Measurements from ENCODE around the gene CYP4F11. TPM values are rescaled to one million over a fixed set of nuclear protein-coding genes. Genes with fewer than 3 reads are reported as not detected.
"Not testable (repeated sequence)": the region's sequence is repeated elsewhere in the genome, so short reads cannot be mapped to it uniquely, and the experiment has no call there.

The CYP4F11 gene, protein sequence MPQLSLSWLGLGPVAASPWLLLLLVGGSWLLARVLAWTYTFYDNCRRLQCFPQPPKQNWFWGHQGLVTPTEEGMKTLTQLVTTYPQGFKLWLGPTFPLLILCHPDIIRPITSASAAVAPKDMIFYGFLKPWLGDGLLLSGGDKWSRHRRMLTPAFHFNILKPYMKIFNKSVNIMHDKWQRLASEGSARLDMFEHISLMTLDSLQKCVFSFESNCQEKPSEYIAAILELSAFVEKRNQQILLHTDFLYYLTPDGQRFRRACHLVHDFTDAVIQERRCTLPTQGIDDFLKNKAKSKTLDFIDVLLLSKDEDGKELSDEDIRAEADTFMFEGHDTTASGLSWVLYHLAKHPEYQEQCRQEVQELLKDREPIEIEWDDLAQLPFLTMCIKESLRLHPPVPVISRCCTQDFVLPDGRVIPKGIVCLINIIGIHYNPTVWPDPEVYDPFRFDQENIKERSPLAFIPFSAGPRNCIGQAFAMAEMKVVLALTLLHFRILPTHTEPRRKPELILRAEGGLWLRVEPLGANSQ
- not detected for polyA plus RNA-seq (ENCODE audit: insufficient read depth in 1 of 5, insufficient read length in 5 of 5, low replicate concordance in 1 of 5)
- long read RNA-seq, donor 1, result 0 reads
- long read RNA-seq, donor 2, result 0 reads
- long read RNA-seq, donor 3, result 0 reads
- long read RNA-seq, donor 4, result 0 reads
- long read RNA-seq, donor 5, result 0 reads
- long read RNA-seq, donor 6, result 0 reads
- long read RNA-seq, donor 7, result 0 reads
- long read RNA-seq, donor 8, result 0 reads

GRCh38 chr19:15934332-15935078 lies at the start of gene CYP4F11:
TSS of gene CYP4F11 (minus strand) at chr19:15934529. CDS start at chr19:15934408, 121 bp downstream.
- no peak for DNase-seq

DNA sequence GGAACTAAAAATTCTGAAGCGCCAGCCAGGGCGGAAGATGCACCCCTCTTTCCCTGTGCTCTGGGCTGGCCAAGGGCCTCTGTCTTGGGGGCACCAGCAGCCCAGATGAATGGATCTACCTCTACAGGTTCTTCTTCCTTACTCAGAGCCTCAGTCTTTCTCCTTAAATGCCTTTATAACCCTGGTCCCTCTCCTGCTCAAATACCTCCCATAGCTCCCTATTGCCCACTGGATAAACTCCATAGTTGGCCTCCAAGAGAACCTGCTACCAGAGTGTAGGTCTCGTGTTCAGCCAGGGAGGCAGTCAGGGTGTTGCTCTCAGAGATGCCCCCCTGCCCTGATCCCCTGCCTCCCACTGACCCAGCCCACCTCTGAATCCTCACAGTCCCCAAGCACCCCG lies 45.0 kb upstream of the CYP4F11 start:
- no peak for DNase-seq

DNA sequence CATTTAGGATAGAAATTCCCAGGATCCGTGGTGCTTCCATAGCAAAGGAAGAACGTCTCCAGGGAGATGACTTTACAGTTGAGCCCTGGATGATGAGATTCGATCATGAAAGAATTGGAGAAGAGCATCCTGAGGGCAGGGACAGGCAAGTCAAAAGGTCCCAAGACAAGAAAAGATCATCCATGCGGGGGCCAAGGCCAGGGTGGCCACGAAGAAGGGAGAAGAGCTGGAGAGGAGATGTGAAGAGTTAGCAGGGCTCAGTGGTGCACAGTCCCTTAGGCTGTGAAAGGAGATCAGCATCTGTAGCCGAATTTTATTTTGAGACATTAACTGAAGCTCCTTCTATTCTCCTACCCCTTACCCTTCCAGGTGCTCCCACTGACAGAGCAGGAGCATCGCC lies 43.4 kb upstream of the CYP4F11 start:
- no peak for DNase-seq

- no peak for DNase-seq
Observed at GRCh38 chr19:15976836-15977689, 42.7 kb upstream of the CYP4F11 start.

DNA sequence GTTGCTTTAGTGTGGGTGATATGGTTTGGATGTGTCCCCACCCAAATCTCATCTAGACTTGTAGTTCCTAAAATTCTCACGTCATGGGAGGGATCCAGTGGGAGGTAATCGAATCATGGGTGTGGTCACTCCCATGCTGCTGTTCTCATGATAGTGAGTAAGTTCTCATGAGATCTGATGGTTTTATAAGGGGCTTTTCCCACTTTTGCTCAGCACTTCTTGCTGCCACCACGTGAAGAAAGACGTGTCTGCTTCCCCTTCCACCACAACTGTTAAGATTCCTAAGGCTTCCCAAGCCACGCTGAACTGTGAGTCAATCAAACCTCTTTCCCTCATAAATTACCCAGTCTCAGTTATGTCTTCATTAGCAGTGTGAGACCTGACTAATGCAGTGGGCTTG lies 40.5 kb upstream of the CYP4F11 start:
- DNase-seq, result no peak

- DNase-seq, result not testable (repeated sequence)
Observed at GRCh38 chr19:15972043-15972442, 37.7 kb upstream of the CYP4F11 start.

GRCh38 chr19:15971224-15971780 lies 37.0 kb upstream of the CYP4F11 start:
- no peak for DNase-seq

DNA sequence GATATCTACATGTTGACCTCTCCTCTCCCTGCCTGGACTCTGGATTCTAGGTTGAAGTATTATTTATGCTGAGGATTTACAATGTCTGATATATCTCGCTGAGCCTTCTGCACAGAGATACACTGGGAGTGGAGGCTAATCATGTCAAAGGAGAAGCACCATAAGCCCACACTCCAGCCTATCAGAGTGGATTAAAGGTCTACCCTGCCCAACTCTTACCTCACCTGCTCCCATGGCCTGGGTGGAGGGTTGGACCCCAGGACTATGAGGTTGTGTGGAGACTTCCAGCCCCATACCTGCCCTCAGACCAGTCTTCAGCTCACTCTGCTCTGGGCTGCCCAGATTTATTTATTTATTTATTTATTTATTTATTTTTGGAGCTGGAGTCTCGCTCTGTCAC lies 29.9 kb upstream of the CYP4F11 start:
- no peak for DNase-seq

- DNase-seq, result no peak
Observed at GRCh38 chr19:15962319-15962718, 28.0 kb upstream of the CYP4F11 start.

DNA sequence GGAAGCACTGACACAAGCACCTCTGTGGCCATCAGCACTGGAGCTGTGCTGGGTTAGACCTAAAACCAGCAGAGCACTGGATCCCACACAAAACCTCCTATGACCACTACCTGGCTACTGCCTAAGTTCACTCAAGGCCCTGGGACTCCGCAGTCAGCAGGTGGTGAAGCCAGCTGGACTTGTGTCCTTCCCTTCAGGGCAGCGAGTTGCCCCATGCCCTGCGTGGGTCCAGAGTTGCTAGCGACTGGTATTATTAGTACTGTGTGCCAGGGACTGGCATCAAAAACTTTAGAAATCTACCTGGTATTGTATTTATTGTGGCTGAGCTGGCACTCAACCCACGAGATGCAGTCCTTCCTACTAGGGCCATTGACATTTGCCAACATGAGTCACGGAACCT lies 20.5 kb upstream of the CYP4F11 start:
- DNase-seq, result no peak

DNA sequence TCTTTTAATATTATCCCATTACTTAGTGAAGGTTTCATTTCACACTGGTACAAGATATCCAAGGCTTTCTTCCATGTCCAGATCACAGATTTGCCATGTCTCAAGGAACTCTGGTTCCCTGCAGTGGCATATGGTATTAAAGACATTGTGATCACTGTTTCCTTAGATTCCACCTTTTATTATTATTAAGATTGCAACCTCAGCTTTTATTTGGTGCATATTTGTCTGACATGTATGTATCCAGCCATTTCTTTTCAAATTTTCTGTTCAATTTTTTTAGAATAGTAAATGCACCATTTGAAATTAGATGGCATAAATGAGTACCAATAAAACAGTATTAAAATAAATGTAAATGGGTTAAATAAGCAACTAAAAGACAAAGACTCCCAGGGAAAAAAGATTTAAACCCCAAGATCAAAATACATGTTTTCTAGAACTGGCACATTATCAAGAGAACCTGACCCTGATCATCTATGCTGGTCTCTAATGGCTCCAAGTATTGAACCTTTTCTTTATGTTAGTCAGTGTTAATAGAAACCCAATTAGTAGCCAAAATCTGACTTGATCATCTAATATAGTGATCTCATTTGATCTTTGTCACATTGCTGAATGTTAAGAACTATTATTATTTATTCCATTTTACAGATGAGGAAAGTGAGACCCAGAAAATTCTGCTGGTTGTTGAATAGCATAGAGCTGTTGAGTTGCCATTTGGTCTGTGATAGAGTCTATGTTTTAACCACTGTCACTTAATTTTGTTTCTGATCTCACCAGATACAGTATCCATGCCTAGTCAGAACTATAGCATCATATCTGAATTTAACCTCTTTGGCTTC lies 14.1 kb upstream of the CYP4F11 start, which contains the start of gene OR10H4:
OR10H4 (plus strand) TSS at position 786 of the 836 bp plus-strand sequence; CDS start at position 786, 0 bp downstream.
- no peak for DNase-seq

DNA sequence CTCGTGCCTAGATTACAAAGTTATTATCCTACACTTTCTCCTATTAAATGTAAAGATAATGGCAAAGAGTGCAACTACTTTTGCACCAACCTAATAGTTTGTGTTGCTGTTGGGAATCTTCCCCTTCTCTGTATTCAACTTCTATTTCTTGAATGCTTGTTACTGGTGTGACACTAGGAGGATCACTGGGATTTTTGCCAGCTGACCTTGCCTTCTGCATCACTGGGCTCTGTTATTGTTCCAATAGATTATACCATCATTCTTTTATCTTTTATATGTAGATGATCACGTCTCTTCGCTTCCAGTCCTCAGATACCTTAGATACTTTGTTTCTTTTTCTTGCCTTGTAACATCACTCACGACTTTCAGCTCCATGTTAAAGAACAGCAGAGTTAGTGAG lies 11.0 kb upstream of the CYP4F11 start:
- DNase-seq, result no peak

GRCh38 chr19:15944401-15944800 lies 10.1 kb upstream of the CYP4F11 start:
- no peak for DNase-seq

- no peak for DNase-seq
Observed at GRCh38 chr19:15937771-15938170, 3.4 kb upstream of the CYP4F11 start.

DNA sequence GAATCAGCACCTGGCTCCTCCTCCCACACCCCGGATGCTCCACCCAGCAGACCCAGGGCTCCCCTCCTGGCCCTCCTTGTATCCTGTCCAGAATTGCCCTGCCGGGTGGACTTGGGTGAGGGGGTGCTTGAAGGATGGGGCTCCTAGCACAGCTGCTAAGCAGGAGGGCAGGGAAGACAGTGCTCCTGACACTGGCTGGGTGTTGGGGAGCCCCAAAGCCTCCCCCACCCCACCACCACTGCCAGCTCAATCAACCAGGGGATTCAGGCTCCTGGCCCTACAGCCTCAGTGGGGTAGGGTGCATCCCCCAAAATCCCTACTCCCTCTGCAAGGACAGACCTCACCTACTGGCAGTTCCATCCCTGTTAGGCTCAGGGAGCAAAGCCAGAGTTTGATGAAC lies 2.6 kb upstream of the CYP4F11 start:
- DNase-seq, result no peak

DNA sequence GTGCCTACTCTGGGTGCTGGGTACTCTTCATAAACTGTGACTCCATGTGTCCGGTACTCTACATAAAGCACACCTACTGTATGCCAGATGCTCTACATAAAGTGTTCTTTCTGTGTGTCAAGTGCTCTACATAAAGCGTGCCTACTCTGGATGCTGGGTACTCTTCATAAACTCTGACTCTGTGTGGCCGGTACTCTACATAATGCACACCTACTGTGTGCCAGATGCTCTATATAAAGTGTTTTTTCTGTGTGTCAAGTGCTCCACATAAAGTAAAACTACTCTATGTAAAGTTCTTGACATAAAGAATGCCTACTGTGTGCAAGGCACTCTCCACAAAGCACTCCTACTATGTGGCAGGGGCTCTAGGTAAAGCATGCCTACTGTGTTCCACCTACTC lies 1.8 kb upstream of the CYP4F11 start:
- no peak for DNase-seq

GRCh38 chr19:15935167-15935702 lies 906 bp upstream of the CYP4F11 start:
- DNase-seq, result no peak

DNA sequence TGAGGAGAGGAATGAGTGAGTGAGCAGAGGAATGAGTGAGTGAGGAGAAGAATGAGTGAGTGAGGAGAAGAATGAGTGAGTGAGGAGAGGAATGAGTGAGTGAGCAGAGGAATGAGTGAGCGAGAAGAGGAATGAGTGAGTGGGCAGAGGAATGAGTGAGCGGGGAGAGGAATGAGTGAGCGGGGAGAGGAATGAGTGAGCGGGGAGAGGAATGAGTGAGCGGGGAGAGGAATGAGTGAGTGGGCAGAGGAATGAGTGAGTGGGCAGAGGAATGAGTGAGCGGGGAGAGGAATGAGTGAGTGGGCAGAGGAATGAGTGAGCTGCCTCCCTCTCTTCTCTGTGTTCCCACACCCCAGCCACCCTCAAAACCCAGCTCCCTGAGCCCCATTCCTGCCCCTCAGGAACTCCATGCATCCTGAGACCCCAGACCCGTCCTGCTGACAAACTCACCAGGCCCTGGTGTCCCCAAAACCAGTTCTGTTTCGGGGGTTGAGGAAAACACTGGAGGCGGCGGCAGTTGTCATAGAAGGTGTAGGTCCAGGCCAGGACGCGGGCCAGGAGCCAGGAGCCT lies 483 bp downstream of the CYP4F11 start:
- DNase-seq, result not testable (repeated sequence)

DNA sequence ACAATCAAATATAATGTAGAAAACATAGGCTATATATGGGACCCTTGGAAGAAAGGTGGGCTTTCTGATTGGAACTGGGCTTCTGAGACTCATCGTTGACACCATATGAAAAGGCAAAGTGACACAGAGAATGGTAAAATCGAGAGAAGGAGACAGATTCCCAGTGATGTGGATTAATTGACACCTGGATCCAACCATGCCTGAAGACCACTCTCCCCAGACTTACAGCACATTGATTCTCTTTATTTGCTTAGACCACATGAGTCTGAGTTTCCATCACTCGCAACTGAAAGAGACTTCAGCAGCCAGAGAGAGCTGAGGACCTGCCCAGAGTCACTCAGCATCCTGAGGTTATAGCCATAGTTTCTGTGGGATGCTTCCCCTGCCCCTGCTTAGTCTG lies 6.0 kb downstream of the CYP4F11 start:
- no peak for DNase-seq

Data from right lung (tissue), 10 donors.